ENCODE measurements around the gene ZNF747.

The ZNF747 gene

GRCh38 chr16:30509081-30509765 lies 25.4 kb downstream of the ZNF747 start:
- POLR2A ChIA-PET, result no interaction called here
- CTCF ChIA-PET, result no interaction called here
- TF ChIP-seq, protein P1, sequence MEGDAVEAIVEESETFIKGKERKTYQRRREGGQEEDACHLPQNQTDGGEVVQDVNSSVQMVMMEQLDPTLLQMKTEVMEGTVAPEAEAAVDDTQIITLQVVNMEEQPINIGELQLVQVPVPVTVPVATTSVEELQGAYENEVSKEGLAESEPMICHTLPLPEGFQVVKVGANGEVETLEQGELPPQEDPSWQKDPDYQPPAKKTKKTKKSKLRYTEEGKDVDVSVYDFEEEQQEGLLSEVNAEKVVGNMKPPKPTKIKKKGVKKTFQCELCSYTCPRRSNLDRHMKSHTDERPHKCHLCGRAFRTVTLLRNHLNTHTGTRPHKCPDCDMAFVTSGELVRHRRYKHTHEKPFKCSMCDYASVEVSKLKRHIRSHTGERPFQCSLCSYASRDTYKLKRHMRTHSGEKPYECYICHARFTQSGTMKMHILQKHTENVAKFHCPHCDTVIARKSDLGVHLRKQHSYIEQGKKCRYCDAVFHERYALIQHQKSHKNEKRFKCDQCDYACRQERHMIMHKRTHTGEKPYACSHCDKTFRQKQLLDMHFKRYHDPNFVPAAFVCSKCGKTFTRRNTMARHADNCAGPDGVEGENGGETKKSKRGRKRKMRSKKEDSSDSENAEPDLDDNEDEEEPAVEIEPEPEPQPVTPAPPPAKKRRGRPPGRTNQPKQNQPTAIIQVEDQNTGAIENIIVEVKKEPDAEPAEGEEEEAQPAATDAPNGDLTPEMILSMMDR (IDR thresholded peaks at IDR 0.05; ENCODE audit: insufficient read depth, low read length, missing control alignments), result no peak

GRCh38 chr16:30503403-30504296 lies 31.0 kb downstream of the ZNF747 start:
- TF ChIP-seq, protein P1 (IDR thresholded peaks at IDR 0.05; ENCODE audit: insufficient read depth, low read length, missing control alignments), result no peak
- DNase-seq (ENCODE audit: low read depth, low spot score), result no peak
- CTCF ChIA-PET, result no interaction called here
- H3K4me3 ChIP-seq (ENCODE audit: low read depth, low read length), result no peak overlapping the region
- POLR2A ChIA-PET, result no interaction called here

More at GRCh38 chr16:30509081-30509765, 25.4 kb downstream of the ZNF747 start:
- no peak overlapping the region for H3K4me3 ChIP-seq (ENCODE audit: low read depth, low read length)
- no peak for DNase-seq (ENCODE audit: low read depth, low spot score)

DNA sequence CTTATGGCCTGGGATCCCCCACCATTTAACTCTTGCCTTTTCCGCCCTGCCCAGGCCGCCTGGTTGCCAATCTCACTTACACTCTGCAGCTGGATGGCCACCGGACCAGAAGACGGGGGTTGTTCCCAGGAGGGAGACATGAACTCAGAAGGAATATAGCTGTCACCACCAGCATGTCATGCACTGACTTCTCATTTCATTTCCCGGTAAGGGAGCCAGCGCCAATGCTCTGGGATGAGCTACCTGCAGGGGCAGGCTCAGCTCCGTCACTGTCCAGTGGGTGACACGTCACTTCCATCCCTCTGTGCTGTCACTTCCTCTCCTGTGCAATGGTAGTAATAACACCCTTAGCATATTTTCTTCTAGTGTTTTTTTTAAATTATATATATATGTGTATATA lies 35.4 kb downstream of the ZNF747 start:
- ChIA-PET CTCF (interaction anchor here (1.0 kb wide), 1 partner anchor 50 kb away, joined by 7 read pairs; no protein-coding TSS in a partner anchor), POLR2A (no interaction called here)
- TF ChIP-seq, protein P1 (IDR thresholded peaks at IDR 0.05; ENCODE audit: insufficient read depth, low read length, missing control alignments), result no peak
- no peak for DNase-seq (ENCODE audit: low read depth, low spot score)
- H3K4me3 ChIP-seq (ENCODE audit: low read depth, low read length), result no peak overlapping the region

- ChIA-PET POLR2A (no interaction called here), CTCF (interaction anchor here (1.0 to 1.5 kb wide), 3 partner anchors 10 to 65 kb away, joined by 3 read pairs; partner anchors contain the start of gene DCTPP1)
- H3K4me3 ChIP-seq (ENCODE audit: low read depth, low read length), result no peak overlapping the region
Measured at GRCh38 chr16:30494709-30495108, 39.9 kb downstream of the ZNF747 start.

DNA sequence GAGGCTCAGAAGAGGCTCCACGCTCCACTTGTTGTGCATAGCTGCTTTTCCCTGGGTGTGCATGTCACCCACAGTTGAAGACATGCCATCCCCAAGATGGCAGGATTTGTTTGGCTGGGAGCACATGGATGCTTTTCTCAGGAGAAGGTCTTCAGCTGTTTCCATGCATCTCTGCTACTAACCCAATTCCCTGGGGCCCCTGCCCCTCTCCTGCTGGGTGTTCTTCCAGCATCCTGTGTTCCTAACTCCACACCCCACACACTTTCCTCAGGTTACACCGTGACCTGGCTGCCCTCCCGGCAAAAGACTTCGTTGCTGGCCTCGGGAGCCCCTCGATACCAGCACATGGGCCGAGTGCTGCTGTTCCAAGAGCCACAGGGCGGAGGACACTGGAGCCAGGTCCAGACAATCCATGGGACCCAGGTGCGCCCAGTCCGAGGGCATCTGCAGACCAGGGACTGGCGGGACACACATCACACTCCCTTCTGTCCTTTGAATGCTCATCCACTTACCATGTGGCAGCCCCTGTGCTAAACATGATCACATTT lies 40.6 kb downstream of the ZNF747 start:
- TF ChIP-seq, protein P1 (IDR thresholded peaks at IDR 0.05; ENCODE audit: insufficient read depth, low read length, missing control alignments), result no peak
- no peak overlapping the region for H3K4me3 ChIP-seq (ENCODE audit: low read depth, low read length)
- no peak for DNase-seq (ENCODE audit: low read depth, low spot score)
- ChIA-PET POLR2A (no interaction called here), CTCF (interaction anchor here (0.9 to 1.2 kb wide), 3 partner anchors 11 to 21 kb away, joined by 3 to 4 read pairs (median 3); no protein-coding TSS in a partner anchor)

More at GRCh38 chr16:30494709-30495108, 39.9 kb downstream of the ZNF747 start:
- TF ChIP-seq, protein P1 (IDR thresholded peaks at IDR 0.05; ENCODE audit: insufficient read depth, low read length, missing control alignments), result no peak
- no peak for DNase-seq (ENCODE audit: low read depth, low spot score)
